Epithelial cell of prostate (primary cell): ENCODE measurements around the gene MUSK.

ENCODE experiments used
- DNase-seq: peaks from one replicate; pipeline ENCODE4 v3.0.0-alpha.2; 2011; ENCODE audit warnings: low read depth, low spot score
- H3K27ac ChIP-seq: fragments of 450-650 bp; 2 replicates; pipeline ENCODE4 v1.5.1; 2017; ENCODE audit warnings: mild to moderate bottlenecking

MUSK gene

DNA sequence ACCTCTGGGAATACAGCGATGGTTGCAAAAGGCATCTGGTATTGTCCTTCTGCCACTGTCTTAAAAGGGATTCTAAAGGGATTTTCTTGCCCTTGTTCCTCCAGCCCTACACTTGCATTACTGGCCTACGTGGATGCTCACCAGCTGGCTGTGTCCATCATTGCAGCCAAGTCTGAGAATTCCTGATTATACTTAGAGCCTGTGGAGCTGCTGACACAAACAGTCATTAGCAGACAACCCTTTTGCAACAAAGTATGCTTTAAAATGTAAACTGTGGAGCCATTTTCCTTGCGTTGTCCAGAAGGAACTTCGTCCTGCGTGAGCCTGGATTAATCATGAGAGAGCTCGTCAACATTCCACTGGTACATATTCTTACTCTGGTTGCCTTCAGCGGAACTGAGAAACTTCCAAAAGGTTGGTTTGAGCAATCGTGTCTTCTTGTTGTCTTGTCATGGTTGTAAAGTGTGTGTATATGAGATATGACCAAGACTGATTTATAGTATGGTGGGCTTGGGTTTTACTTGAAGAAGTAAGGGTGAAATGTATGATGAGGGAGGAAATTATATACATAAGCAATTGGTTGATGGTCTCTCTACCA lies at the start of gene MUSK:
Gene MUSK, plus strand, starts transcription at position 222 of the 598 bp plus-strand sequence. Its CDS starts 114 bp downstream, at position 336.
- DNase-seq, result no peak
- peak within 1 kb of the TSS; percentile 12 for H3K27ac ChIP-seq

DNA sequence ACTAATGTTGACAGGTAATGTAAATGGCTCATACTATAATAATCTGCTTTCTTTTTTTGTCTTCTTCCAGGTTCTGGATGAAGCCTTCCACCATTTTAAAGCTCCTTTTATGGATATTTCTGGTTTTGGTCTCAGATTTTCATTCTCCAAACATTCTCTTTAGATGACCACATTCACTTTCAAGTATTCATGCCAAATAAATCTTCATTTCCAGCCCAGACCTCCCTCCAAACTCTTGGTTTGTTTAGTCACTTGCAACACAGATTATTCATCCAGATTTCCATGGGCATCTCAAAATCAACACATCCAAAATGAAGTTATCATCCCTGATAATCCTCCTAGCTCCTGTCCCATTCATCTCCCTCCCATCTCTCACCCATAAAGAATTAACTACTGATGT lies 48.8 kb upstream of the MUSK start:
- no peak overlapping the region for H3K27ac ChIP-seq
- no peak for DNase-seq

DNA sequence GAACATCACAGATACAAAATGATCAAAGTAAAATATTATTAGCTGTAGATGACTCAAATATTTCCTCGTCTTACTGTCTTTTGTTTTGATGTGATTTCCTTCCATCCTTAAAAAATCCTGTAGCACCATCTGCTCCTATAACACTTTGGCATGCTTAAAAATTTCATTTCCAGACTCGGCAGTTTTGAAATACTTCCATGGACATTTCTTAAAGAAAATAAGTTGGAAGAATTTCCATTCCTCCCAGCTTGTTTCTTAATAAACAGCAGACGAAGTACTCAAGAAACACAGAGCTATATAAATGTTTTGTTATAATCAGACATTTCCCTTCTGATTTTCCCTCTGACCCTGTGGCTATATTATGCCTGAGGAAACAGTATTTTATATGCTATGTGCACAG lies 47.9 kb upstream of the MUSK start:
- no peak for DNase-seq
- no peak overlapping the region for H3K27ac ChIP-seq

DNA sequence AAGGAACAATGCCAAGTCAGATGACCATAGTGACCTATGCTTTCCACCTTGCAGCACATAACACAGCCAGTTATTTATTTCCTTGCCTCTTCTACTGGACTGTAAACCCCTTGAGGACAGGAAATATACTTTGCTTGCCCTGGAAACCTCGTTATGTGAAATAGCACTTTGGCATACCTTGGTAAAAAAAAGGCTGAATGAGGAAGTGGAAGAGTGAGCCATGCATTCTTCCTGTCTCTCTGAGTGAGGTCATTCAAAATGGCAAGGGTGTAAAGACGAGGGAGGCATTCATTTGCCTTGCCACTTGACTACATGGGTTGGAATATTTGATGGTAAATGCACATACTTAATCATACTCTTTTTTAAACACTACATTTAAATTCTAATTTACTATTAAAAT lies 46.2 kb upstream of the MUSK start:
- DNase-seq, result no peak
- H3K27ac ChIP-seq, result no peak overlapping the region

DNA sequence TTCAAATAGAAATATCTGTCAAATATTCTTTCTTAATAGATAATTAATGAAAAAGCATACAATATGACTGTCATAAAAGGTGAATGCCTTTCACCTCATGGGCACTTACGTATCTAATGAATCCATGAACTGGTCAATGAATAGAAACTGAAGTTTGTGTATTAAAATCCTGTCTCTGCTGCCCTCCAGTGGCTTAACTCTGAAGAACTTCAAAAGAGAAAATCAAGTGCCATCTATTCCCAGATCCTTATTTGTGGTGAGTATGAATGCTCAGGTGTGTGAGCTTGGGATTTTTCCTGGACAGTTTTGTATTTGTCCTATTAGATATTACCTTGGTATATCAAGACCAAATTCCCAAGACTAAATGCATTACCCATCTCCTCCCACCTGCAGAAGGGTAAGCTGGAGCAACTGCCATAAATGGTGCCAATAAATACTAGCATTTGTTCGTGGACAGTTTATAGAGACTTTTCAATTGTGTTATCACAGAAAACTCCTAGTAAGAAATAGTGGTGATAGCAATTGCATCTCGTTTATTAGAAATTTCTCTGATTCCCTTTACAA lies 45.0 kb upstream of the MUSK start:
- DNase-seq, result no peak
- no peak overlapping the region for H3K27ac ChIP-seq

DNA sequence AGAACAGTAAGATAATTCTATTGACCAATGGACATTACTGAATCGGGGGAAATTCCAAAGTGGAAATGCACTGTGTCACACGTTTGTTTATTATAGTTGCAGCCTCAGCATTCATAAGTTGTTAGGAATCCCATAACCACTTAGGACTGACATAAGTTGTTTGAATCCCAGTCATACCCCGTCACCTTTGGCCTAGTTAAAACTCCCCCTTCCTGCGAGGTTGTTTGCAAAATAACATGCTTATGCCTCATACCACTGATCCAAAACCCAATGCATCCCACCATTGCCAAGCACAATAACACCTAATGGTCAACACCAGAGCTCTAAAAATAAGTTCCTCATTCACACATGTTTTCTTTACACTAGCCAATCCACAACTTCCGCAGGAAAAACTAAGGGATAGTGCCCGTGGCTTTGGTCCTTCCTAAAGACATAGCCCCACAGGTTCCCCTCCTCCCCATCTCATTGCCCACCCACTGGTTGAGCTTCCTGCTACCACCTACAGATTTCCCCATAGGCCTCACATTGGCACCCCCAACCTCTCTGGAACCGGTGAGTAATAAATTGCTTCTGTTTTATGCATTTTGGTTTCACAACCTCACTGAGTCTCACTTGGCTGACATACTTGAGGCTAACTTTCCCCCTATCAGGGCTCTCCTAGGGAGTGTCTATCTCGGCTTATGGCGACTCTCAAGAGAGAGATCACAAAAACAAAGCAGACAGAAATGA lies 42.3 kb upstream of the MUSK start:
- no peak for DNase-seq
- no peak overlapping the region for H3K27ac ChIP-seq

DNA sequence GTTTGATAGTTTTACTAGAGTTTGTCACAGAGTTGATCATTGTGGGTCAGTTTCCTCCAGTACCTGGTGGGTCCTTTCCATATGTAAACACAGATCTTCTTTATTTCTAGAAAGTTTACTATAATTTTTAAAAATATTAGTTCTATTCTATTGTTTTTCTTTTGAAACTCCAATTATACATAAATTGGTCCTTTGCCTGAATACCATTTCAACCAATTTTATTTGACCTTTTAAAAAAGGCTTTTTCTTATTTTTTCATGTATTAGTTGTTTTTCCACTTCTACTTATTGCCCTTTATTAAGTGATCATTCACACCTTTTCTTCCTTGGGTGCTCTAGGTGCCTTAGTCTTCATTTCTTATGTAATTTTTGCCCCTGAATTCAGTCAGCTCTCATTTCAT lies 33.0 kb upstream of the MUSK start:
- H3K27ac ChIP-seq, result no peak overlapping the region
- DNase-seq, result no peak

DNA sequence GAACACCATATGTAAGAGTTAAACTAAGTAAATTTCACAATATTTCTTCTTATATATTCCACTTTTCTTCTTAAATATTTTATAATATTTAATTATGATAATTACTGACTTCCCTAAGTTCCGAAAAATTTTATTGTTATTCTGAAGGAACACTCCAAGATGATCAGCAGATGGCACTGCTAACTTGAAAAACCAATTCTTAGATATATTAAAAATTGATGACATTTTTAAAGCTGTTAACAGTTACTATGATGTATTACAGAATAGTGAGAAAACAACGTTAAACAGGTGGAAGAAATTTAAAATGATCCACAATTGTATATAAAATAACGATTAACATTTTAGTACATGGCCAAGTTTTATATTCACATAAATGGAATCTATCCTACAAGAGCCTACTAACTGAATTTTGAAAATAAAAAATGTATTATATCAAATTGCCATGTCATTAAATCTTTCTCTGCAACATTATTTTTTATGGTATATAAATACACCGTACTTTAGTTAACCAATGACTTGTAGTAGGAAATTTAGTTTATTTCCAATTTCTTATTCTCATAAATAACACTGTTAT lies 30.1 kb upstream of the MUSK start:
- DNase-seq, result no peak
- no peak overlapping the region for H3K27ac ChIP-seq

DNA sequence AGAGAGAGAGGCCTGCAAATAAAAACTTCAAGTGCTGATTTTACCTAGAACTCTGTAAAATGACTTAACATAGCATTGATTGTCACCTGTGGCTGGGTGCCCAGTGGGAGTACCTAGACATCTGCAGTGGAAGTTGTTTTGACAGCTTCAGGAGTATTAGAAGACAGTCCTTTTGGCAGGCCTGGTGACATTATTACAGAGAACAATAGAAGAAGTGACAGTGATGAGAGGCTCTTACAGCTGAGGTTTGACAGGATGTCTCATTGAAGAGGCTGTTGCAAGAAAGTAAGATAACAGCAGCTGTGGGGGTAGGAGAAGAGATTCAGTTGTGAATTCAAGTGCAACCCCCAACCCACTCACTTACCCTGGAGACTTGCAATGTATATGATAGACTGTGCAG lies 27.9 kb upstream of the MUSK start:
- DNase-seq, result no peak
- H3K27ac ChIP-seq, result no peak overlapping the region

DNA sequence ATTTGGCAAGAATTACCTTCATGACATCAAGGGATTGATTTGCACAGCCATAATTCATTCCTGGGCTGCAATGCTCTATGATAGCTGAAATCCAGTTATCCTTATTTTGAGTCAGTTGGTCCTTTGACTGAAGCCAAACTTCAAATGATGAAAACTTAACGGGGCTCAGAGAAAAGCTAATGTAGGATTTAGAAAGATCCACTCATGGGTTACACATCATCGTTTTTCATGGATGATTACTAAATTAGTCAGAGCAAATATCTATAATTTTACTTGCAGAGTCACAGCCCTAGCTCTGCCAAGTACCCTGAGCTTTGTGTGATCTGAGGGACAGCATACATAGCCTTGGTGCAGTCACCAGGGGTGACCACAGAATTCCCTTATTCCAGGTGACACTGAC lies 27.3 kb upstream of the MUSK start:
- H3K27ac ChIP-seq, result no peak overlapping the region
- DNase-seq, result no peak

DNA sequence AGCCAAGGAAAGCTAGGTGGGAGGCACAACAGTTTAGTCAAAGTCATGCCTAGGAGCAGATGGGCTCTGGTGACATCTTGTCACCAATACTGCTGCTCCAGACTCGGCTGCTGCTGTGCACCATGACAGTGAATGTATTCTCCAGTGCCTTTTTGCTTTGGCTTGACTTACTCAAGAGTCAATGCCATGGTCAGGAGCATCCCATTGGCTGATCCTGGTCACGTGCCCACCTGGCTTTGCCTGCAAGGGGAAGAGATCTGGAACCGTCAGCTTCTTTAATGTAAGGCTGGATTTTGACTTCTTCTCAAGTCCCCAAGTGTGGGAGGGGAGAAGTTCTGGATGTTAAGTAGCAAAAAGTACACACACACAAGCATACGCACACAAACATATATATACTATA lies 19.9 kb upstream of the MUSK start:
- no peak overlapping the region for H3K27ac ChIP-seq
- no peak for DNase-seq

DNA sequence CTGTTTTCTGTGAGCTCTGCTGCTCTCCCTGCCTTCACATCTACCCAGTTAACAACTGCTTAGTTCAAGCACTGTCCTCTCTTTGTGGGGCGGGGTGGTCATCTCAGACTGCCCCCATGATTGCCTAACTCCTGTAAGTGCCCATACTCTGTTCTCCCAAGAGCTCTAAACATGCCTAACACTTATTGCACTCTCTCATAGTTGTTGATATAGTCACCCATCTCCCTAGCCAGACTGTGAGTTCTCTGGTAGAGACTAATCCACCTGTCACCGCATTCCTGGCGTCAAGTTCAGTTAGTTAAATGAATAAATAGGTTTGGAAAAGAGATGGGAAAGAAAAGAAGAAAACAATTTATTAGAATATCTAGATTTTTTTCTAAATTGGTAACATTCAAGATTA lies 18.3 kb upstream of the MUSK start:
- no peak overlapping the region for H3K27ac ChIP-seq
- no peak for DNase-seq

DNA sequence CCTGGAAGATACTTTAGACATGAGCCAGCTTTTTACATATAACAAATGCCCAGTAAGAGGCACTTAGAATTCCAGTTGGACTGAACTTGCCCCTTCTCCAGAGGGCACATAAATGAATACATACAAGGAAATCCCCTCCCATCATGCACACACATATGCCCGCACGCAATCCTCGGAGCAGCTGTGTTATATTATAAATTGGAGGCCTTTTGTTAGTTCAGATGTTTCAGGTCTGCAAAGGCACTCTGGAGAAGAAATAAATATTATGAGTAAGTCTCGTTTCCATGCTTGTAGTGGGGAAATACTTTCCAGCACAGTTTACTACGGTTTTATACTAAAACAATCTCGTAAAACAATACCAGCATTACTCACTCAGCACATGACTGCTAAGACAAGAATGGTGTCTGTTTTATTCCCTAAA lies 17.6 kb upstream of the MUSK start:
- DNase-seq, result no peak

DNA sequence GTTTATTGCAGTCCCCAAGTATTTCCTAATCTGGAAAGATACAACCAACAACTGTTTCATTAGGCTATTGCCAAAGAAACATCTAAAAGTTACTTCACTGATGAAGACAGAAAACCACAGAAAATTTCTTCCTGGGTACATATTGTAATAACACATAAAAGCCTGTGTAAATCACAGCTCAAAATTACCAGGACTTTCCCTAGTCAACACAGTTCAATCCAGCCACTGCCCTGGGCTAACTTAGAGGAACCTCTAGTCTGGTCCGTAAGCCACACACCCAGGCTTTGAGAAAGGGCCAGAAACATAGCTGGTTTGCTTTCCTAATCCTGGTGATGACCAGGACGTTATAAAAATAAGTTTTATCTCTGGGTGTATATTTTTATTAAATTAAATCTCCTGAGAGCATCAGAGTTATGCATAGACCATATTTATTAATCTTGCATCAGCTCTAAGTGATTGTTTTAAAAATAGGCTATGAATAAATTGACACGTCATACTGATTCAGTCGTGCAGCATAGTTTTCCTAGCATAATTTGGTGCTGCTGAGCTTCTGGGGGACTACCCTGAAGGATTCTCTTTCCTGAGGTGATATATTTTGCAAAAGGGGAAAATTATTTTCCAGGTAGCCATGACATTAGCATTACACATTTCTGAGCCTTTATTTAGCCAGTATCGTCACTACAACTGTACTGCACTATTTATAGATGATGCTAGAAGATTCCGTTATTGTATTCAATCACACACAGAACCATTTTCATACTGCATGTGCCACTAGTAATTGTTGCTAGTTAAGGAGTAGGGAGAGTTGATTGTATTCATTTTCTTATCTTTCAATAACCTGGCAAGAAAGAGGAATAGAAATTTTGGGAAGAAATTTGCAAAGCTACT lies 12.6 kb upstream of the MUSK start:
- H3K27ac ChIP-seq, result no peak overlapping the region
- no peak for DNase-seq

More for the DNA sequence above, 17.6 kb upstream of the MUSK start:
- no peak overlapping the region for H3K27ac ChIP-seq

DNA sequence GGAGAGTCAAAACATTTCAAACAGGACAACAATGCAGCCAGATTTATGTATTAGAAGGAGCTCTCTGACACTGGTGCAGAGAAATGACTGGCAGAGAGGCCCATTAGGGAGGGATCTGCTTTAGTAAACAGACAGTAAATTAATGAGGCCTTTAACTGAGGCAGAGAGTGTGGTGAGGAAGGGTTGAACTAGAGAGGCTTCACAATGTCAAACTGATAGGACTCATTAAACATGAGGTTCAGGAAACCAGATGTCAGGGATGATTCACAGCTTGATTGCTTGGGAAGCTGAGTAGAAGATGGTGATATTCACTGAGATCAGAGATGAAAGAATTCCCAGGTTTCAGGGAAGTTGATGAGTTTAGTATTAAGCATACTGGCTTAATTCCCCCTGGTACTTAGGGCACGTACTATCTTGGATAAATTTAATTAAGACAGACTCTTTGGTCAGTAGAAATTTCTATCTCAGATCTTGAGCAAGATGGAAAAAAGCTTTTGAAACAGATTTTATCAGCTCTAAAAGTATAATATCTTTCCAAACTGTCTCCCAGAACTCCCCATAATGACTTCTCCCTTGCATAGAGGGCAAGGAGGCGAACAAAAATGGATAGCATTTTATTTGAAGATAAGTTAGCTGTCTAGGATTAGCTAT lies 8.6 kb upstream of the MUSK start:
- H3K27ac ChIP-seq, result no peak overlapping the region
- no peak for DNase-seq

DNA sequence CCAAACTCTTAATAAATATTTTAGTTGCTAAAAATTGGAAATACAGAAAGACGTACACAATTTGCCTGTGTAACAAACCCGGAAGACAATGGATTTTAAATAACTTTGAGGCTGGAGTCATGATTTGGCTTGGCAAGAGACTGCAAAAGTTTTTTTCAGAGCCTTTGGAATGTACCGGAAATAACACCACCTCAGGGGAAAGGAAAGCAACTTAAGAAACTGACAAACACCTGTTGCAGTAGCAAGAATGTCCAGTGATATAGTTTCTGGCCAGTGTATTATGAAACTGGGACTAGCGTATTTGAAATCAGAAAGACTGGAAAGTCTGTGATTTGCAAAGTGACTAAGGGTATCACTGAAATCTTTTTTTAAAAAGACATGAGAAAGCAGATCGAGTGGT lies 842 bp downstream of the MUSK start:
- no peak for DNase-seq
- peak overlapping the region; percentile 12 for H3K27ac ChIP-seq

DNA sequence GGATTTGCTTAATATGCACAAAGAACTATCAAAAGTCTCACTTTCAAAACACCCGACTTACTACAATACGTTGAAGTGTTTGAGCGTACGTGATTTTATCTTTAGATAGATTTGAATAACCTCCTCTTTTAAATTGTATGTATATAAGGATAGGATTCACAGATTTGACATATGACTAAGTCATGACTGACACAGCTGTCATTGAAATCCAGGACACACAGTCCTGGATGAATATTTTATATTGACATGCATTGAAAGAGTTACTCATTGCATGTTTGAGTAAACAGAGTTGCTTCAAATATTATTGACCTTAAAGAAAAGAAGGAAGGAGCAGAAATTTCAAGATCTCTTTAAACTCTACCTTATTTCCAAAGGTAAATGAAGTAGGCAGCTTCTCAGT lies 3.3 kb downstream of the MUSK start:
- H3K27ac ChIP-seq, result peak overlapping the region; percentile 18
- no peak for DNase-seq

DNA sequence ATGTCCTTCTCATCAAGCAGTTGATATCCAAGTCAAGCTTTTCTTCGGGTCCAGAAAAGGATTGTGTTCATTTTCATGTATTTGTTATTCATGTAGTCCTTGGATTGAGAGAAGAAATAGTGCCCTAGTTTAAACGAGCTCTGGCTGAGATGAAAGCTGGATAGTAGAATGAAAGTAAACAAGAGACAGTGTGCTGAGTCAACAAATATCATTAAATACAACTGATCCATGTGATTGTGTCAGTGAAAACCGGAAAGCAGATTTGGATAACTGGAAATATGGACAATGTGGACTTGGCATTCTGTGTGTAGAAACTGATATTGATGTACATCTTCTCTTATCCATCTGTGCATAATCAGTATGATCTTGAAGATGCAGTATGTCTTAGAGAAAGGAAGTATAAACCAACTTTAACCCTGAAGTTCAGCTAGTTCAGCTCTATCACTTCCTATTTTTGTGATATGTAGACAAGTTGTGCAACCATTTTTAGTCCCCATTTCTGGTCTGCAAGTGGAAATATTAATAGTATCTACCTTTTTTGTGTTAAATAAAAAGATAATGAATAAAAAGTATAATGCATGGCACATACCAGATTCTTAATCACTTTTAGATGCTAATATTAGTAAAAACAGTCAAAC lies 4.4 kb downstream of the MUSK start:
- DNase-seq, result no peak
- no peak overlapping the region for H3K27ac ChIP-seq

DNA sequence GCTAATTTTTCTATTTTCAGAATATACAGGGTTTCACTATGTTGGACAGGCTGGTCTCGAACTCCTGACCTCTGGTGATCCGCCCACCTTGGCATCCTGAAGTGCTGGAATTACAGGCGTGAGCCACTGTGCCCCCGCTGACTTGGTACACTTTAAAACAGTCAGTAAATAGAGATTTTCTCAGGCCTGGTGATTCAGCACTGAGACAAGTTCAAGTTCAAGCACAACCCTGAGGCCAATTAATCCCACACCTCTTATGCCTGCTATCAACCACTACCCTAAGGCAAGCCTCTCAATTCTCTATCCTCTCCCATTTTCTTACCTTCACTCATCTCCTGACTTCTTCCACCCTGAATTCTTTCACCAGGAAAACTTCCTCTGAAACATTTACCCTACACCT lies 18.9 kb downstream of the MUSK start:
- peak; percentile 27 for DNase-seq
- H3K27ac ChIP-seq, result peak overlapping the region; percentile 4

DNA sequence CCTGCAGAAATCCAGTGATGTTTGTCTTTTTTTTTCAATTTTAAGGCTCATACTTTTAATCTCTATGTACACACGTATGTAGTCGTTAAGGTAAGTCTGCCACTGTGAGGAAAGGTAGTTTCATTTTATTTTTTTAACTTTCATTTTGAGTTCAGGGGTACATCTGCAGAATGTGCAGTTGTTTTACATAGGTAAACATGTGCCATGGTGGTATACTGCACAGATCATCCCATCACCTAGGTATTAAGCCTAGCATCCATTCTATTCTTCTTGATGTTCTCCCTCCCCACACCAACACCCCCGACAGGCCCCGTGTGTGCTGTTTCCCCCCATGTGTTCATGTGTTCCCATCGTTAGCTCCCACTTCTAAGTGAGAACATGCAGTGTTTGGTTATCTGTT lies 19.7 kb downstream of the MUSK start:
- no peak for DNase-seq
- no peak overlapping the region for H3K27ac ChIP-seq
